Measurements from ENCODE around the gene VARS1. TPM values are rescaled to one million over a fixed set of nuclear protein-coding genes. Genes with fewer than 3 reads are reported as not detected.

Gene VARS1
- total and polyA plus RNA-seq, 2 of the 8 experiments (the other 6 are each of a cell fraction or from before 2014, with no cell fraction given), result 53.5 to 162 TPM

- Histone ChIP-seq H2AFZ (ENCODE audit: low read length) (no peak overlapping the region), H3K4me1 (replicated peaks in 1 of 4; ENCODE audit: control insufficient read depth in 3 of 4, insufficient read depth in 4 of 4, low read length in 3 of 4) (peaks cover 0 to 4% (median 2%) of the 10 kb centered on the region in 4 experiments; a peak in 5 of 7 replicates), H4K91ac (replicated peaks; ENCODE audit: insufficient read length, low read length) (no peak overlapping the region), H3K9me3 (ENCODE audit: insufficient read depth in 2 of 2, low read depth in 1 of 2, low read length in 1 of 2) (no peaks in the 10 kb centered on the region), H3K79me2 (ENCODE audit: control insufficient read depth in 1 of 2, insufficient read depth in 2 of 2, low read length in 2 of 2) (no peaks in the 10 kb centered on the region), H3K56ac (replicated peaks; ENCODE audit: insufficient read length, low read depth, low read length) (no peak overlapping the region), H4K8ac (ENCODE audit: extremely low read depth, insufficient read depth, low read length) (no peak overlapping the region), H3K36me3 (ENCODE audit: control insufficient read depth in 2 of 4, insufficient read depth in 4 of 4, low read length in 3 of 4) (no peaks in the 10 kb centered on the region), H4K5ac (ENCODE audit: insufficient read length, low read depth, low read length) (no peak overlapping the region), H2BK20ac (ENCODE audit: low read length) (no peak overlapping the region), H3K79me1 (ENCODE audit: low read depth, low read length) (no peaks in the 10 kb centered on the region), H2BK15ac (ENCODE audit: low read length) (no peak overlapping the region), H3K4me3 (ENCODE audit: extremely low read depth in 1 of 4, insufficient read depth in 2 of 4, low read depth in 3 of 4, low read length in 4 of 4) (no peak overlapping the region), H3K4me2 (ENCODE audit: insufficient read depth in 1 of 2, low read depth in 2 of 2, low read length in 2 of 2) (no peak overlapping the region), H3K23ac (ENCODE audit: insufficient read length) (no peak overlapping the region), H3K14ac (ENCODE audit: insufficient read length) (no peak overlapping the region), H2BK12ac (ENCODE audit: low read depth, low read length) (no peak overlapping the region), H3K27me3 (replicated peaks in 1 of 4; ENCODE audit: control insufficient read depth in 3 of 4, extremely low read depth in 1 of 4, insufficient read depth in 3 of 4, low read length in 3 of 4) (no peaks in the 10 kb centered on the region), H3K27ac (ENCODE audit: low read depth, low read length) (no peak overlapping the region), H2BK5ac (ENCODE audit: low read depth, low read length) (no peak overlapping the region), H2BK120ac (replicated peaks; ENCODE audit: low read depth, low read length) (no peak overlapping the region), H4K20me1 (replicated peaks in 1 of 2; ENCODE audit: control insufficient read depth in 1 of 2, insufficient read depth in 2 of 2, low read length in 2 of 2) (no peaks in the 10 kb centered on the region), H2AK5ac (ENCODE audit: low read depth, low read length) (no peak overlapping the region), H3K4ac (replicated peaks; ENCODE audit: insufficient read length, low read depth, low read length) (no peak overlapping the region), H3K23me2 (ENCODE audit: low read depth, low read length) (no peaks in the 10 kb centered on the region), H3K9ac (replicated peaks in 1 of 4; ENCODE audit: extremely low read depth in 1 of 4, low read depth in 3 of 4, low read length in 3 of 4) (no peak overlapping the region), H3K18ac (ENCODE audit: extremely low read depth, low read length) (no peak overlapping the region)
- DNase-seq (ENCODE audit: low read depth in 1 of 2, low spot score in 2 of 2) (no peak), FAIRE-seq (no peak)
- ChIA-PET POLR2A (ENCODE audit: partially characterized antibody) (interaction anchor here (1.0 to 10.7 kb wide), 2 partner anchors 16 to 133 kb away, joined by 4 to 85 read pairs; no protein-coding TSS in a partner anchor), CTCF (ENCODE audit: partially characterized antibody) (interaction anchor here (0.8 to 14.4 kb wide), 20 partner anchors 8 to 275 kb away, joined by 3 to 228 read pairs (median 4); partner anchors contain the start of genes APOM, DDAH2, HSPA1B and MPIG6B)
- WGBS, 2 experiments (ENCODE audit: extremely low coverage in 1 of 2, insufficient coverage in 1 of 2, insufficient read length in 1 of 2, insufficient replicate concordance in 2 of 2, low coverage in 1 of 2, low lambda C conversion rate in 2 of 2, missing lambda C conversion rate in 1 of 2), result 95% methylated on average over 4 of the region's 4 CpGs; no CpG with 5 or more reads in 1 of the 2 experiments
- TF ChIP-seq BRCA1 (IDR thresholded peaks at IDR 0.05; ENCODE audit: low read depth, low read length) (no peak), SIN3A (conservative IDR thresholded peaks at IDR 0.05 in 1 of 2, IDR thresholded peaks at IDR 0.05 in 1 of 2; ENCODE audit: low read depth in 1 of 2, low read length in 2 of 2) (no peak), CEBPB (IDR thresholded peaks at IDR 0.05; ENCODE audit: low read depth, low read length) (no peak), ZNF274 (IDR thresholded peaks at IDR 0.05; ENCODE audit: borderline replicate concordance, extremely low read depth, low read length) (no peak), RAD21 (IDR thresholded peaks at IDR 0.05 in 1 of 2, conservative IDR thresholded peaks at IDR 0.05 in 1 of 2; ENCODE audit: low read depth in 2 of 2, low read length in 2 of 2) (no peak), KDM4A (IDR thresholded peaks at IDR 0.05; ENCODE audit: low read depth, low read length, severe bottlenecking) (no peak)
These were observed 23.6 kb downstream of the VARS1 start for GRCh38 chr6:31771992-31772358.
